SU-DHL-6 (cell line): Measurements from ENCODE around the gene TMEM116.

Experiments used
- H2AFZ ChIP-seq: fragments of 200-600 bp; sonication (generic); 2 replicates; pipeline ENCODE4 v1.6.1; 2014; ENCODE audit warnings: low read depth, mild to moderate bottlenecking, moderate library complexity, mixed read lengths, antibody characterized with exemption, low read length; ENCODE audit not compliant: severe bottlenecking
- H3F3A ChIP-seq: fragments of 200-600 bp; shearing (Covaris generic); 2 replicates; pipeline ENCODE4 v1.6.0; 2016; ENCODE audit warnings: antibody characterized with exemption, mild to moderate bottlenecking; ENCODE audit not compliant: insufficient read depth
- H3K27ac ChIP-seq: fragments of 200-600 bp; sonication (generic); 2 replicates; pipeline ENCODE4 v1.5.1; 2016; ENCODE audit warnings: low read depth, mild to moderate bottlenecking, low read length, moderate library complexity, mixed read lengths
- H3K27me3 ChIP-seq: fragments of 200-600 bp; sonication (generic), shearing (Covaris generic); 2 replicates; pipeline ENCODE4 v1.6.0; 2014; ENCODE audit warnings: mild to moderate bottlenecking, low read length
- H3K36me3 ChIP-seq: fragments of 200-600 bp; sonication (generic); 2 replicates; pipeline ENCODE4 v1.6.1; 2014; ENCODE audit warnings: mild to moderate bottlenecking, low read length, mixed read lengths
- H3K4me2 ChIP-seq: fragments of 300-600, 200-600 bp; shearing (Covaris generic), sonication (generic); 2 replicates; pipeline ENCODE4 v1.6.0; 2014; ENCODE audit warnings: low read length, low read depth, mild to moderate bottlenecking; ENCODE audit not compliant: poor library complexity, severe bottlenecking
- H3K4me3 ChIP-seq: fragments of 200-600 bp; sonication (generic); 2 replicates; pipeline ENCODE4 v1.5.1; 2014; ENCODE audit warnings: antibody characterized with exemption, low read length, mild to moderate bottlenecking, mixed read lengths; ENCODE audit not compliant: insufficient read depth, poor library complexity, severe bottlenecking
- H3K79me2 ChIP-seq: fragments of 200-600 bp; sonication (generic); 2 replicates; pipeline ENCODE4 v1.6.1; 2014; ENCODE audit warnings: mild to moderate bottlenecking, low read length, moderate library complexity; ENCODE audit not compliant: insufficient read depth
- H3K9ac ChIP-seq: fragments of 200-600 bp; sonication (generic); 2 replicates; pipeline ENCODE4 v1.7.0; 2014; ENCODE audit warnings: mild to moderate bottlenecking, low read length
- H3K9me2 ChIP-seq: fragments of 200-600 bp; sonication (generic); replicated peaks from 2 replicates; pipeline ENCODE4 v1.6.1; 2014; ENCODE audit warnings: low read length; ENCODE audit not compliant: insufficient read depth
- H3K9me3 ChIP-seq: fragments of 200-600 bp; sonication (generic); 2 replicates; pipeline ENCODE4 v1.6.1; 2014; ENCODE audit warnings: low read length, mixed read lengths; ENCODE audit not compliant: insufficient read depth
- H4K20me1 ChIP-seq: fragments of 200-600 bp; sonication (generic); 2 replicates; pipeline ENCODE4 v1.6.1; 2014; ENCODE audit warnings: low read depth, mild to moderate bottlenecking, antibody characterized with exemption, low read length, moderate library complexity, mixed read lengths
- EZH2phosphoT487 ChIP-seq: fragments of 200-600 bp; sonication (generic), shearing (Covaris generic); conservative IDR thresholded peaks from 2 replicates; pipeline ENCODE4 v1.6.1; 2018; ENCODE audit warnings: mild to moderate bottlenecking, antibody characterized with exemption, low read length, moderate library complexity, mixed read lengths
- TF ChIP-seq, protein P1 (sequence below): fragments of 200-600 bp; sonication (generic); IDR thresholded peaks from one replicate; pipeline ENCODE4 v1.5.1; 2017; ENCODE audit warnings: antibody characterized with exemption, mild to moderate bottlenecking, low read length, moderate library complexity; ENCODE audit not compliant: insufficient read depth, poor library complexity, severe bottlenecking

TMEM116 gene

GRCh38 chr12:111993292-111994150, 19.4 kb downstream of the TMEM116 start:
- Histone ChIP-seq H4K20me1 (peaks cover 10% of the 10 kb centered on the region), H3K9me3 (no peaks in the 10 kb centered on the region), H3F3A (0 out of 2 replicates have a peak, but pooled peaks cover 9% of the 10 kb centered on the region), H3K4me3 (no peak overlapping the region), H3K27ac (no peak overlapping the region), H2AFZ (no peak overlapping the region), H3K9me2 (no peaks in the 10 kb centered on the region), H3K79me2 (no peaks in the 10 kb centered on the region), H3K9ac (no peak overlapping the region), H3K27me3 (no peaks in the 10 kb centered on the region), H3K36me3 (peaks cover 14% of the 10 kb centered on the region; the same call in 1 of the 2 replicates), H3K4me2 (peak overlapping the region; percentile 48)
- TF ChIP-seq, protein P1, sequence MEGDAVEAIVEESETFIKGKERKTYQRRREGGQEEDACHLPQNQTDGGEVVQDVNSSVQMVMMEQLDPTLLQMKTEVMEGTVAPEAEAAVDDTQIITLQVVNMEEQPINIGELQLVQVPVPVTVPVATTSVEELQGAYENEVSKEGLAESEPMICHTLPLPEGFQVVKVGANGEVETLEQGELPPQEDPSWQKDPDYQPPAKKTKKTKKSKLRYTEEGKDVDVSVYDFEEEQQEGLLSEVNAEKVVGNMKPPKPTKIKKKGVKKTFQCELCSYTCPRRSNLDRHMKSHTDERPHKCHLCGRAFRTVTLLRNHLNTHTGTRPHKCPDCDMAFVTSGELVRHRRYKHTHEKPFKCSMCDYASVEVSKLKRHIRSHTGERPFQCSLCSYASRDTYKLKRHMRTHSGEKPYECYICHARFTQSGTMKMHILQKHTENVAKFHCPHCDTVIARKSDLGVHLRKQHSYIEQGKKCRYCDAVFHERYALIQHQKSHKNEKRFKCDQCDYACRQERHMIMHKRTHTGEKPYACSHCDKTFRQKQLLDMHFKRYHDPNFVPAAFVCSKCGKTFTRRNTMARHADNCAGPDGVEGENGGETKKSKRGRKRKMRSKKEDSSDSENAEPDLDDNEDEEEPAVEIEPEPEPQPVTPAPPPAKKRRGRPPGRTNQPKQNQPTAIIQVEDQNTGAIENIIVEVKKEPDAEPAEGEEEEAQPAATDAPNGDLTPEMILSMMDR = no peak
- no peak for TF ChIP-seq EZH2phosphoT487

DNA sequence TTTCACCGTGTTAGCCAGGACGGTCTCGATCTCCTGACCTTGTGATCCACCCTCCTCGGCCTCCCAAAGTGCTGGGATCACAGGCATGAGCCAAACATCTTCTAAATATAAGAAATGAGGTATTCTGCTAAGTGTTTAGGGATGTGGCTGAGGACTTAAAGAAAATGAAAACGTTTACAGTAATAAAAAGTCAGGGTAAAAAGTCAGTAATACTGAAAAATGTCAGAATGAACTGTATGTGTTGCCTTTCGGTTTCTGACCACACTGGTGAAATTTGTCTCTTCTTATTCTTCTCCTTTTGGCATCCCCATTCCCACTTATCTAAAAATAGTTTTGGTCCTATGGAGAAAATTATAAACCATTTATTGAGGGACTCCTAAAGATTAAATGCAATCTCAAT, 20.5 kb downstream of the TMEM116 start:
- no peak overlapping the region for H3K4me3 ChIP-seq
- H3K36me3 ChIP-seq = peaks cover 16% of the 10 kb centered on the region; the same call in 1 of the 2 replicates
- H3K79me2 ChIP-seq = no peaks in the 10 kb centered on the region
- H3K9me2 ChIP-seq = no peaks in the 10 kb centered on the region
- no peaks in the 10 kb centered on the region for H3K27me3 ChIP-seq
- no peak overlapping the region for H3K4me2 ChIP-seq
- no peak overlapping the region for H3K27ac ChIP-seq
- no peak overlapping the region for H3K9ac ChIP-seq
- no peaks in the 10 kb centered on the region for H3K9me3 ChIP-seq
- H4K20me1 ChIP-seq = peaks cover 10% of the 10 kb centered on the region
- no peak for TF ChIP-seq EZH2phosphoT487
- TF ChIP-seq, protein P1 = no peak
- no peak overlapping the region for H2AFZ ChIP-seq
- 0 out of 2 replicates have a peak, but pooled peaks cover 9% of the 10 kb centered on the region for H3F3A ChIP-seq

DNA sequence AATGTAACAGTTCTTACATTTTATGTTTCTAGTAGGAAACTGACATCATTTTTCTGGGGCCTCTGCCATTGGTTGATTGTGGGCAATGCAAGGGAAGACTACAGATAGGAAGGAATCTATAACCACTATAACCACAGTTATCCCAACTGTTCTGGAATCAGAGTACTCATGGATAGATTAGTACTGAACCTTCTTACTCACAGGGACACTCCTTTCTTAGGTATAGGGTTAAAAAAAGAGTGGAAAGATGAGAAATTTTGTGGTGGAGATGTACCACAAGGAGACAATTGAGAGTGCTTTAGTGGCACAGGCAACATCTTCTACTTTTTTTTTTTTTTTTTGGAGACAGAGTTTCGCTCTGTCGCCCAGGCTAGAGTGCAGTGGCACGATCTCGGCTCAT, 21.0 kb downstream of the TMEM116 start:
- H3K9me3 ChIP-seq = no peaks in the 10 kb centered on the region
- no peaks in the 10 kb centered on the region for H3K79me2 ChIP-seq
- H3K27me3 ChIP-seq = no peaks in the 10 kb centered on the region
- no peak overlapping the region for H2AFZ ChIP-seq
- no peak overlapping the region for H3K27ac ChIP-seq
- peaks cover 14% of the 10 kb centered on the region; the same call in 1 of the 2 replicates for H3K36me3 ChIP-seq
- H3F3A ChIP-seq = 0 out of 2 replicates have a peak, but pooled peaks cover 6% of the 10 kb centered on the region
- no peak for TF ChIP-seq EZH2phosphoT487
- TF ChIP-seq, protein P1 = no peak
- H3K9me2 ChIP-seq = no peaks in the 10 kb centered on the region
- H3K4me3 ChIP-seq = no peak overlapping the region
- H4K20me1 ChIP-seq = peaks cover 10% of the 10 kb centered on the region
- H3K4me2 ChIP-seq = no peak overlapping the region
- no peak overlapping the region for H3K9ac ChIP-seq
